Right lobe of liver (tissue), 4 donors: Measurements from ENCODE around the gene DNAJB4.

Source experiments
- CTCF ChIP-seq, 4 donors: fragments of 200-600 bp in 3 of 4; fragments of 450-650 bp in 1 of 4; IDR thresholded peaks; one replicate each; pipeline versions ENCODE4 v1.5.1 to v1.8.0; 2016 to 2022; ENCODE audit warnings: antibody characterized with exemption in 4 of 4, mild to moderate bottlenecking in 2 of 4
- POLR2A ChIP-seq: fragments of 450-650 bp; IDR thresholded peaks from one replicate; pipeline ENCODE4 v1.6.1; 2017; ENCODE audit warnings: antibody characterized with exemption, mild to moderate bottlenecking
- donor health status: DM: no; HTN: no; CAD: no.
- donor health status: DM: no; HTN: no; CAD: no.
- donor health status: DM: no; HTN: yes; CAD: no.

GRCh38 chr1:78043436-78043835, 38.7 kb downstream of the DNAJB4 start:
- TF ChIP-seq CTCF (IDR thresholded peaks at IDR 0.05) (no peak), POLR2A (no peak)
